H9 (cell line): ENCODE results near the gene KCNA5. TPM values are rescaled to one million over a fixed set of nuclear protein-coding genes. Genes with fewer than 3 reads are reported as not detected.

Experiments used
- DNase-seq: peaks from one replicate; pipeline ENCODE4 v3.0.0-alpha.2; 2017
- H2AFZ ChIP-seq: one replicate; pipeline ENCODE4 v1.6.1; 2013; ENCODE audit warnings: mild to moderate bottlenecking, low read length, control low read depth, moderate library complexity
- H2AK5ac ChIP-seq: 2 replicates; pipeline ENCODE4 v1.6.1; 2013; ENCODE audit warnings: low read length, control low read depth, mixed read lengths; ENCODE audit not compliant: insufficient read length
- H2BK120ac ChIP-seq: one replicate; pipeline ENCODE4 v1.6.1; 2013; ENCODE audit warnings: low read depth, mild to moderate bottlenecking, low read length, control low read depth, inconsistent platforms; ENCODE audit not compliant: poor library complexity, severe bottlenecking
- H2BK12ac ChIP-seq: 2 replicates; pipeline ENCODE4 v1.6.1; 2013; ENCODE audit warnings: low read length, control low read depth, mixed read lengths, low read depth; ENCODE audit not compliant: insufficient read length
- H2BK15ac ChIP-seq: 2 replicates; pipeline ENCODE4 v1.6.1; 2013; ENCODE audit warnings: low read depth, low read length, control low read depth
- H2BK20ac ChIP-seq: one replicate; pipeline ENCODE4 v1.6.1; 2013; ENCODE audit warnings: low read depth, mild to moderate bottlenecking, low read length, control low read depth, inconsistent platforms; ENCODE audit not compliant: poor library complexity, severe bottlenecking
- H2BK5ac ChIP-seq: 2 replicates; pipeline ENCODE4 v1.6.1; 2013; ENCODE audit warnings: low read length, control low read depth, mixed read lengths; ENCODE audit not compliant: insufficient read length
- H3K14ac ChIP-seq: 2 replicates; pipeline ENCODE4 v1.6.1; 2013; ENCODE audit warnings: low read length, control low read depth; ENCODE audit not compliant: insufficient read depth
- H3K18ac ChIP-seq: 2 replicates; pipeline ENCODE4 v1.6.1; 2013; ENCODE audit warnings: low read depth, mild to moderate bottlenecking, mixed read lengths, low read length, control low read depth; ENCODE audit not compliant: insufficient read length
- H3K23ac ChIP-seq: 2 replicates; pipeline ENCODE4 v1.6.1; 2013; ENCODE audit warnings: low read length, control low read depth, mixed read lengths, low read depth; ENCODE audit not compliant: insufficient read length
- H3K23me2 ChIP-seq: 2 replicates; pipeline ENCODE4 v1.6.1; 2013; ENCODE audit warnings: low read depth, mild to moderate bottlenecking, mixed read lengths, low read length, control low read depth; ENCODE audit not compliant: insufficient read length, poor library complexity, severe bottlenecking
- H3K27ac ChIP-seq: 2 replicates; pipeline ENCODE4 v1.5.1; 2013; ENCODE audit warnings: low read length, control low read depth, mixed read lengths, low read depth; ENCODE audit not compliant: insufficient read length
- H3K27me3 ChIP-seq: 2 replicates; pipeline ENCODE4 v1.6.1; 2013; ENCODE audit warnings: low read length, control low read depth, inconsistent platforms; ENCODE audit not compliant: insufficient read depth
- H3K4ac ChIP-seq: 2 replicates; pipeline ENCODE4 v1.6.1; 2013; ENCODE audit warnings: low read depth, mild to moderate bottlenecking, control low read depth, inconsistent platforms, low read length, moderate library complexity
- H3K4me1 ChIP-seq: 2 replicates; pipeline ENCODE4 v1.6.1; 2013; ENCODE audit warnings: low read length, control low read depth, inconsistent platforms; ENCODE audit not compliant: insufficient read depth
- H3K4me2 ChIP-seq: 2 replicates; pipeline ENCODE4 v1.6.1; 2013; ENCODE audit warnings: low read length, control low read depth, mixed read lengths; ENCODE audit not compliant: insufficient read length, insufficient read depth
- H3K56ac ChIP-seq: 2 replicates; pipeline ENCODE4 v1.6.1; 2013; ENCODE audit warnings: low read depth, mild to moderate bottlenecking, mixed read lengths, low read length, control low read depth; ENCODE audit not compliant: insufficient read length
- H3K79me1 ChIP-seq: 2 replicates; pipeline ENCODE4 v1.6.1; 2013; ENCODE audit warnings: low read depth, mild to moderate bottlenecking, moderate library complexity, low read length, control low read depth, inconsistent platforms; ENCODE audit not compliant: insufficient read depth, poor library complexity, severe bottlenecking
- H3K79me2 ChIP-seq: 2 replicates; pipeline ENCODE4 v1.6.1; 2013; ENCODE audit warnings: low read length, control low read depth, inconsistent platforms; ENCODE audit not compliant: insufficient read depth
- H3K9ac ChIP-seq: 2 replicates; pipeline ENCODE4 v1.6.1; 2013; ENCODE audit warnings: low read length, control low read depth, mixed read lengths; ENCODE audit not compliant: insufficient read length; ENCODE audit errors: extremely low read depth
- H3K9me3 ChIP-seq: one replicate; pipeline ENCODE4 v1.6.1; 2013; ENCODE audit warnings: low read depth, low read length, inconsistent platforms; ENCODE audit not compliant: control insufficient read depth
- H3T11ph ChIP-seq: one replicate; pipeline ENCODE4 v1.6.1; 2013; ENCODE audit warnings: mild to moderate bottlenecking, low read length, control low read depth, inconsistent platforms
- H4K20me1 ChIP-seq: one replicate; pipeline ENCODE4 v1.6.1; 2013; ENCODE audit not compliant: control insufficient read depth, insufficient read length, insufficient read depth
- H4K5ac ChIP-seq: 2 replicates; pipeline ENCODE4 v1.6.1; 2013; ENCODE audit warnings: low read depth, mild to moderate bottlenecking, mixed read lengths, low read length, control low read depth; ENCODE audit not compliant: insufficient read length
- H4K8ac ChIP-seq: replicated peaks from 2 replicates; pipeline ENCODE4 v1.6.1; 2013; ENCODE audit warnings: low read length, control low read depth, mixed read lengths, low read depth; ENCODE audit not compliant: insufficient read length
- H4K91ac ChIP-seq: 2 replicates; pipeline ENCODE4 v1.6.1; 2013; ENCODE audit warnings: low read depth, mild to moderate bottlenecking, moderate library complexity, mixed read lengths, low read length, control low read depth; ENCODE audit not compliant: insufficient read length
- H3K27ac Mint-ChIP-seq, 3 experiments: 2 replicates in 2 of 3; 3 replicates in 1 of 3; pipeline ENCODE4 v1.8.0; 2020 to 2021; ENCODE audit warnings: mixed read lengths in 3 of 3, mild to moderate bottlenecking in 1 of 3, moderate library complexity in 1 of 3
- H3K27me3 Mint-ChIP-seq: 2 replicates; pipeline ENCODE4 v1.8.0; 2021; ENCODE audit warnings: low read depth, mild to moderate bottlenecking, moderate library complexity, mixed read lengths
- H3K36me3 Mint-ChIP-seq, 3 experiments: 2 replicates in 2 of 3; 3 replicates in 1 of 3; pipeline ENCODE4 v1.8.0; 2020 to 2021; ENCODE audit warnings: low read depth in 3 of 3, mixed read lengths in 3 of 3; ENCODE audit not compliant: insufficient read depth in 1 of 3
- H3K4me1 Mint-ChIP-seq, 2 experiments: 2 replicates each; pipeline ENCODE4 v1.8.0; 2020; ENCODE audit warnings: mixed read lengths in 2 of 2
- H3K4me3 Mint-ChIP-seq, 2 experiments: 2 replicates in 1 of 2; 3 replicates in 1 of 2; pipeline ENCODE4 v1.8.0; 2020 to 2021; ENCODE audit warnings: mild to moderate bottlenecking in 2 of 2, mixed read lengths in 2 of 2, moderate library complexity in 1 of 2
- H3K9me3 Mint-ChIP-seq, 2 experiments: 2 replicates in 1 of 2; 3 replicates in 1 of 2; pipeline ENCODE4 v1.8.0; 2020; ENCODE audit warnings: mild to moderate bottlenecking in 2 of 2, mixed read lengths in 2 of 2, moderate library complexity in 1 of 2
- CTCF ChIP-seq: fragments of 200-600 bp; sonication (generic); conservative IDR thresholded peaks from 3 replicates; pipeline ENCODE4 v1.8.0; 2021; ENCODE audit warnings: antibody characterized with exemption, mild to moderate bottlenecking
- WGBS: extraction: QIAGEN DNeasy Blood & Tissue Kit; methylation state at CpG from one replicate; pipeline ENCODE4 v1.1.7; 2013; ENCODE audit warnings: missing lambda C conversion rate, low lambda C conversion rate, mixed read lengths; ENCODE audit not compliant: insufficient read length; ENCODE audit errors: extremely low coverage; 5-methylcytosine and 5-hydroxymethylcytosine counted together
- total RNA-seq: library from RNA; stranded (reverse); gene quantifications from 2 replicates; pipeline ENCODE4 v1.2.1, GENCODE V29; 2021

KCNA5 gene
- total RNA-seq, 1 experiment from 2014 or later: 0.22 TPM

- Histone ChIP-seq H2BK120ac (no peak overlapping the region), H3K4ac (no peak overlapping the region), H4K8ac (no peak overlapping the region), H4K91ac (no peak overlapping the region), H2BK5ac (no peak overlapping the region), H2BK20ac (no peak overlapping the region), H3K4me2 (no peak overlapping the region), H2AK5ac (no peak overlapping the region), H3K27me3 (no peaks in the 10 kb centered on the region), H3K27ac (no peak overlapping the region), H3K4me1 (no peaks in the 10 kb centered on the region), H3K79me2 (no peaks in the 10 kb centered on the region), H3K56ac (no peak overlapping the region), H2AFZ (no peak overlapping the region), H3K14ac (no peak overlapping the region), H3K79me1 (no peaks in the 10 kb centered on the region), H4K5ac (no peak overlapping the region), H2BK15ac (no peak overlapping the region), H3K9ac (no peak overlapping the region), H3T11ph (no peak overlapping the region), H3K23me2 (no peaks in the 10 kb centered on the region), H3K23ac (no peak overlapping the region), H2BK12ac (no peak overlapping the region), H4K20me1 (no peaks in the 10 kb centered on the region), H3K18ac (no peak overlapping the region), H3K9me3 (no peaks in the 10 kb centered on the region)
- Mint-ChIP-seq H3K4me3 (no peak overlapping the region), H3K27ac (no peak overlapping the region), H3K27me3 (peaks cover 24% of the 10 kb centered on the region), H3K4me1 (peaks cover 9 to 12% of the 10 kb centered on the region in 2 experiments), H3K9me3 (no peaks in the 10 kb centered on the region), H3K36me3 (no peaks in the 10 kb centered on the region)
- no CpG with 5 or more reads among the region's 7 CpGs for WGBS
- no peak for TF ChIP-seq CTCF
- no peak for DNase-seq
Observed at GRCh38 chr12:4997939-4998338, 45.7 kb upstream of the KCNA5 start.
